NCI-H146 (cell line): ENCODE measurements around the gene ZBP1.

Source experiments
- DNase-seq: peaks from one replicate; lab custom pipeline; 2025; lab: John Stamatoyannopoulos, UW

The ZBP1 gene, protein sequence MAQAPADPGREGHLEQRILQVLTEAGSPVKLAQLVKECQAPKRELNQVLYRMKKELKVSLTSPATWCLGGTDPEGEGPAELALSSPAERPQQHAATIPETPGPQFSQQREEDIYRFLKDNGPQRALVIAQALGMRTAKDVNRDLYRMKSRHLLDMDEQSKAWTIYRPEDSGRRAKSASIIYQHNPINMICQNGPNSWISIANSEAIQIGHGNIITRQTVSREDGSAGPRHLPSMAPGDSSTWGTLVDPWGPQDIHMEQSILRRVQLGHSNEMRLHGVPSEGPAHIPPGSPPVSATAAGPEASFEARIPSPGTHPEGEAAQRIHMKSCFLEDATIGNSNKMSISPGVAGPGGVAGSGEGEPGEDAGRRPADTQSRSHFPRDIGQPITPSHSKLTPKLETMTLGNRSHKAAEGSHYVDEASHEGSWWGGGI

DNA sequence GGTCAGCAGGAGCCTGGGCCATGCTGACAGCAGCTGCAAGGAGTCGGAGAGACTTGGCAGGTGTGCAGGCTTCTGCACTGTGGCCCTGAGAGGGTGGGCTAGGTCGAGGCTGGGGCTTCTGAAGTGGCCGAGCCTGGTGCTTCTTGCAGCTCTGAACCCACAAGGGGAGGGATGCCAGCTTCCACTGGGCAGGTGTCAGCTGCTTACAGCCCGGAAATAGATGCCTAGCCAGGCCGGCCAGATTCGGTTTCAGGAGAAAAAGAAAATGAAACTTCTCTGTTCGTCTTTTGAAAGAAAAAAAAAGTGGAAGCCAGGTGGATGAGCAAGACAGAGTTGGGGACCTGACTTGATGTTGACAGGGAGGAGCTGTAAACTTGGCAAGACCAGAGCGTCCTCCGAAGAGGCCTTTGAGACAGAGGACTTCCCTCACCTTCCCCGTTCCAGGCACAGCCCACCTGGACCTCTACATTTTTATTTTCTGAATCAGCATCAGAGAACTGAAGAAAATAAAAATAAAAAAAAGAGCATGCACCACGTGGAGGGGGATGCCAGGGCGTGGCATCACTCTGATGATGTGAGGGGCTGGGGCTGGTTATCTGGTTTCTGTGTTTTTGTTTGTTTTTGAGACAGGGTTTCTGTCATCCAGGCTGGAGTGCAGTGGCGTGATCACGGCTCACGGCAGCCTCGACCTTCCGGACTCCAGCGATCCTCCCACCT is at the start of gene ZBP1:
ZBP1 (minus strand) TSS at position 153 of the 717 bp plus-strand sequence; CDS start at position 22, 131 bp downstream.
- DNase-seq = no peak

DNA sequence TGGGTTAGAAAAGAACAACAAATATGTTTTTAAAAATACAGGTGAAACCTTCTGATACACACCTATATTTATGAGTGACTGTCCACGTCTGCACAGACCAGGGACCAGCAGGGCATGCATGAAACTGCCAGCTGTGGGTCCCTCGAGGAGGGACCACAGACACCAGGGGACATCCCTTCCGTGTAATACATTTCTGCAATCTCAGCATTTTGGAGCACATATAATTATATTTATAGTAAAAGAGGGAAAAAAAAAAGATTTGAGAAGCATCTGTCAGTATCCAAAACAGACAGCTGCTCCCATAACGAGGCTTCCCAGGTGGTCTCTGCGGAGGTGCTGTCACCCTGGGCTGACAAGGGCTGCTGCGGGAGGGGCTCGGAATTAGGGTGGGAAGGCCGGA is 49.4 kb upstream of the ZBP1 start:
- no peak for DNase-seq

DNA sequence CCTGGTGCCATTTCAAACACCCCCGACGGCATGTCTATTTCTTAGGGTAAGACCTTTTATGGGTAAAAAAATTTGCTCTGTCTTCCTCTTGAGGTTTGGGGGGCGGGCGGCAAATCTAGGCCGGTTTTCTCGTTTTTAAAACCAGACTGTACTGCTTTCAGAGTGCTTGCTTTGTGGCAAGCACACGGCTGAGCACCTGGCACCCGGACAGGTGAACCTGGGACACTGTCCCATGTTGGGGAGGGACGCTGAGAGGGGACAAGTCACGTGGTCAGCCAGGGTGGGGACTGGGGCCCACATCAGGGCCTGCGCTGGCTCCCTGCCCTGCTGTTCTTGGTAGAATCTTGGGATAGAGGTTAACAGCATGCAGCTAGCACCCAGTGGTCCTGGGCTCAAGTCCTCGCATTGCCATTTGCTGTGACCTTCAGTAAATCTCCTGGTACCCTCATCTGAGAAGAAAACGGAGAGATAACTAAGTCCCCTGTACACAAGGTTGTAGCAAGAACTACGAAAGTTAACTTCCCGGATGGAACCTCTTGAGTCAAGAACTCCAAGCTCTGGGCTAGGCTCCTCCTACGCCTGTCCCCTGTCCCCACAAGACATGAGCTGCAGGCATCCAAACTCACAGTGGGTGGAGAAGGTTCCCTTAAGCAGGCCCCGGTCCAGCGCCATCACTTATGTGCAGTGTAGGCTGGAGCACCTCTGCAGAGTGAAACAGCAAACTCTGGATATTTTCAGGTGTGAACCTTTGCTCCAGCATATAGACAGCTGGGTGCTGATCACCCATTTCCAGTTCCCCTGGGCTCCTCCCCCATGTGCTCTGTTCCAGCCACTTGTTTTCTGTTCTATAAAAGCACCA is 47.9 kb upstream of the ZBP1 start:
- DNase-seq = no peak

DNA sequence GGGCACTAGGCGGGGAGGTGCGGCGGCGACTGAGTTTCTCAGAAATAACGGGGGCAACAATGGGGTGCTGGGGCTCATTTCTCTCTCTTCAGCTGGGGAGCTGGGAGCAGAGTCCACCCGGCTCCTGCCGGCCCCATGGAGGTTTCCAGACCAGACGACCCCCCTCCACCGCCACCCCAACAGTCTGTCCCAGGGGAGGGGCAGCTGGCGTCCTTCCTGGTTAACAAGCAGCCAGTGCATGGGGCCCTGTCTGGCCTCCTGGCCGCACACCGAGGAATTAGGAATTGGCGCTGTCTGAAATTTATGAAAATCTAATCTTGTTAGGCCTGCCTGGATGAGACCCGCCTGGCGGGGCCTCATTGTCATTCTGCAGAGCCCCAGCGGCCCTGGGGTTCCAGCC is 47.2 kb upstream of the ZBP1 start:
- no peak for DNase-seq

DNA sequence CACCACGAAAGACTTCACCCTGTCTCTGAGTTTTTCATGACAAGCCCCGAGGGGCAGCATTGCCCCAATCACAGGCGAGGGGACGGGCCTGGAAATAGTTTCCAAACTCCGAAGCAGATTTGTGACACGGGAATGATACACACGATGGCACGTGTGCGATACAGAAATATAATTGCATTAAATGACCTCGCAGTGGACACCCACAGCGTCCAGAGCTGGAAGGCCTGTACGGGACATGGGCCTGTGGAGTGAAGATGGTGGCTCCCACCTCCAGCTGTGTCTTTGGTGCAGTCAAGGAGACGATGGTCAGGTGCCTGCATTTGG is 46.6 kb upstream of the ZBP1 start:
- no peak for DNase-seq

DNA sequence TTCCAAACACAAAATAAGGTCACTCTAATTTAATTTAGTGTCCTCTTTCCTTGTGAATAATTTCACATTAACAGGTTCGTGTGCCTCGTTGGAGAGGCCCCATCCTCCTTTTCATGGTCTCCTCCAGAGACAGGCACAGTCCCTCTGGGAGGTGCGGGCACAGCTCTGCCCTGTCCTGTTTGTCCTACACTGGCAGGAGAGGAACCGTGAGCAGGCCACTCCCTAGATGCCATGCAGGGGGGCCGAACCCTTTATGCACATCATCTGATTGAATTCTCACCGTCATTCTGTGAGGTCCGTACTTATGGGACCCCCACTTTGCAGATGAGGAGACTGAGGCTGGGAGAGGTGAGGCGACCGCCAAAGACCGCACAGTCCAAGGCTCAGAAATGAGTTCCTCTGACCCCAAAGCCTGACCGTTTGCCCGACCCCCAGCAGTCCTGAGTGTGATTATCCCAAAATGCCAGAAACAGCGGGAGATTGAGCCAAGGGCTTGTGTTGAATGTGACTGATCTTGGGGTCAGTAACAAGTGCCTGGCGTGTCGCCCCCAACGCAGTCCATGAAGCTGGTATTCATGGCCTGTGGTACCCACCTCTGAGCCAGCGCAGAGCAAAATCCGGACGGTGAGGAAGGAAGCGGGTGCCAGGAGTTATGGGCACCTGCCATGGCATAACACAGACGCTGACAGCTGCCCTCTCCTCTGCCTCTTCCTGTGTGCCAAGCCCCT is 46.0 kb upstream of the ZBP1 start:
- no peak for DNase-seq

DNA sequence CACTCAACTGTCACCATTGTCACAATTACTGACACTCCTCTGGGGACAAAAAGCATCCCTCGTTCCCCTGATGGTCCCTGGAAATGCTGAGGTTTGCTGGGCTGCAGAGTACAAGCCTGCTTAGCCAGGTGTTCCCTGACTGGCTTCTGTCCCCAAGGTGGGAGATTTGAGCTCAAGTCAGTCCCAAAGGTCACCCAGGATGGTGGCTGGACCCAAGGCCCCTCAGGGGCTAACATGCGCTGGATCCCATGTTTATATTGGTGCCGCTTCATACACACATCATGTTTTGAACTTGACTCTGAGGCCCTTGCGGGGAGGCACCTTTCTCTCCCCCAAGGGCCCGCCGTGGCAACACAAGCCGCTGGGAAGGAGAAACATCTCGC is 45.4 kb upstream of the ZBP1 start:
- no peak for DNase-seq

DNA sequence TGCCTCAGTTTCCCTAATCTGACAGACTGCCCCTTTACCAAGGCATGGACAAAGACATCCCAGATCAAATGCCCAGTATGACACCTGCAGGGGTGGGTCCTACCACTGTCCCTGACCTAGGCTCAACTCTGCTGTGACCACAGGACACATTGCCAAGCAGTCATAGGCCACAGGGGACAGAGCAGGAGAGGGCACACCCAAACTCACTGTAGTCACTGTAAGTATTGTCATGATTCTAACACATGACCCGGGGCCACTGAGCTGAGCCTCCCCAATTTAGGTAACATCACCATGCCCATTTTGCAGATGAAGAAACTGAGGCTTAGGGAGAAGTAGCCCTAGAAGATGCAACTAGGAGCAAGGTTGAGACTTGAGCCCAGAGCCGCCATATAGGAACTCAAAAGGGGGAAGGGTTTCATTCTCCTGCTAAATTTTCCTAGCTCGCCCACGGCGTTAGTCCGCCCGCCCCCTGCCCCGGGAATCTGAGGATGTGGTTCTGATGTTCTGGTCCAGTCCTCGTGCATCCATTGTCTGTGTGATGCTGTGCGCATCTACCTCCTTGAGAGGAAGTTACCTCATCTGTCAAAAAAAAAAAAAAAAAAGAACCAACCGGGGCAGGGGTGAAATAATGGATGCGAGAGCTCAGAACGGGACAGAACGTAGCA is 44.8 kb upstream of the ZBP1 start:
- no peak for DNase-seq

DNA sequence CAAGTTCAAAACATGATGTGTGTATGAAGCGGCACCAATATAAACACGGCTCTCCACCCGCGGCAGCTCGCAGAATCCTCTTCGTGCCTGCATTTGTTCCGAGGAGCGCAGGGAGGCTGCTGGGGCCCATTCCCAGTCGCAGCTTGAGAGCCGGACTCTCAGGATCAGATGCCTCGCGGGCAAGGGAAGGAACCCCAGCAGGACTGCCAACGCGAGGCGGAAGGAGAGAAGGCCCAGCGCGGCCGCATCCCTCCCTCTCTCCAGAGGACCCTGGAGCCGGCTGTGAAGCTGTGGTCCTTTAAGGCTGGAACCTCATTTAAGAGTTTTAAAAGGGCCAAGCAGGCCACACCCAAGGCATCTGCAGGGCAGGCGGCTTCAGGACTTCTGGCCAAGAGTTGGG is 44.2 kb upstream of the ZBP1 start:
- DNase-seq = no peak

DNA sequence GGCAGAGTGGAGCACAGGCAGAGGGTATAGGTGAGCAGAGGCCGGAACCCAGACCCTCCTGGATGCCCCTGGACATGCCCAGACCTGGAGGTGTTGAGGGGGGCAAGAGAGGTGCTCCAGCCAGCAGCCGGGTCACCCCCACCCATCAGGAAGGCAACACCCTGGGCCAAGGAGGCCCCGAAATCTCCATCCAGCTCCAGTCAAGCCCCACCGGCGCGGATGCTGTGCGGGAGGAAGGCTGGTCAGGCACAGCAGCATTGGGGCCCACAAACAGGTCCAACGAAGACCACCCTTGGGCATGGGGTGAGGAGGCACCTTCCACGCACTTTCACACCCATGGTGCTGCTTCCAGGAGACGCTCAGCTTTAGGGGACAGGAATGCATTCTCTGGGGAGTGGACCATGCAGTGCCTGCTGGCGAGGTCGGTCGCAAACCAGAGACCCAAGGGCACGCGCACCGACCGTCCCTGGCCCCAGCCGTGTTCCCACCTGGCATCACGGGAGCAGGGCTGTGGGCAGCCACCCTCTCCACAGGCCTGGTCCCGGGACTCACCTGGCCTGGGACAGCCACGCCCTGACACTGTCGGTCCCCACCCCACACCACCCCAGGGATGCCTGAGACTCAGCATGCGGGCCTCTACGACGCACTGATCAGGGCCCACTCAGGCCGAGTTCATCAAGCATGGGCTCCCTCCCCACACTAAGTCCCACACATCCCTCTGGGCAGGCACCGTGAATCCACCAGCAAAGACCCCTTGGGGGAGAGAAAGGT is 43.6 kb upstream of the ZBP1 start:
- DNase-seq = no peak

DNA sequence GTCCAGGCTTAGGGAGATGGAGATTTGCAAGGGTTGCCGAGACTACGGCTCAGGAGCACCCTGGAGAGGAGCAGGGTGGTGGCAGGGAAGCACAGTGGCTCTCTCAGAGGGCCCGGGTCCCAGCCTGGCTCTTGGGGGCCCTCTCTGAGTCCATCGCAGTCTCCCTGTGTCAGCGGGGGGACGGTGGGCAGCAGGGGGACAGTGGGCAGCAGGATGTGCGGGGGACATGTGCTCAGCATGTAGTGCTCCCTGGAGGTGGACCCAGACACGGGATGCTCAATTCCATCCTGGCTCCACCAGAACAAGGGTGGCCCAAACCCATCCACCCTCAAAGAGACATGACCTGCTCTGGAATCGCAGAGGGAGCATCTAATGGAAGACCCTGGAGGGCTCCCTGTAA is 43.0 kb upstream of the ZBP1 start:
- no peak for DNase-seq

DNA sequence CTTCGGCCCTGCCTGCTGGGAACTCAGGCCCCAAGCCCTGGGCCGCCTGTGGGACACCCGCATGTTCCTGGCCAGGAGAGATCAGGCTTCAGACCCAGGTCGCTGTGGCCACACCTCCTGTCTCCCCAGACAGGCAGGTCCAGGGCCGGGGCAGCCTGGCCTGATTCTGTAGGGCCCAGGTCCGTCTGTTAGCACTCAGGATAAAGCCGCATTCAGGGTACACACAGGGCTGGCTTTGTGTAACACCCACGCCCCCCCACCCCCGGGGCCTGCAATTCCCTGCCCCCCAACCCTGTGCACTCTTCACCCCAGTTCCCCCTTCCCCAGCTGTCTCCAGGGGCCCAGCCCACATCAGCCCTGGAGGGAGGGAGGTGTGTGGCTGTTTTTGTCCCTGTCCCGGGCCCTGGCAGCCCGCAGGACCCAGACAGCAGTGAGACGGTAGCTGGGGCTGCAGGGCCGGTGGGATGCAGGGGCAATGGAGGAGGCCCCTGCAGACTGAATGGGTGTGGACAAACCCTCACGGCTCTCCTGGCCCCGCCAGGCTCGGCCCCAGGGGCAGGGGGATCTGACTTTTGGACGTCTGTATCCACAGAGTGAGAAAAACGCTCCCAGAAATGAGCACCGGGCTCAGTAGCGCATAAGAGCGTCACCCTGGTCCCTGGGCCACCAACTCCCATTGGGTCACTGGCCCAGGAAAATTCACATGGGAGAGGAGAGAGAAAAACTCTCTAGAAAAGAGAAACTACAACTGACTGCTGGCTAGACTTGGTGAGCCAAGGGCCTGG is 42.4 kb upstream of the ZBP1 start:
- no peak for DNase-seq

DNA sequence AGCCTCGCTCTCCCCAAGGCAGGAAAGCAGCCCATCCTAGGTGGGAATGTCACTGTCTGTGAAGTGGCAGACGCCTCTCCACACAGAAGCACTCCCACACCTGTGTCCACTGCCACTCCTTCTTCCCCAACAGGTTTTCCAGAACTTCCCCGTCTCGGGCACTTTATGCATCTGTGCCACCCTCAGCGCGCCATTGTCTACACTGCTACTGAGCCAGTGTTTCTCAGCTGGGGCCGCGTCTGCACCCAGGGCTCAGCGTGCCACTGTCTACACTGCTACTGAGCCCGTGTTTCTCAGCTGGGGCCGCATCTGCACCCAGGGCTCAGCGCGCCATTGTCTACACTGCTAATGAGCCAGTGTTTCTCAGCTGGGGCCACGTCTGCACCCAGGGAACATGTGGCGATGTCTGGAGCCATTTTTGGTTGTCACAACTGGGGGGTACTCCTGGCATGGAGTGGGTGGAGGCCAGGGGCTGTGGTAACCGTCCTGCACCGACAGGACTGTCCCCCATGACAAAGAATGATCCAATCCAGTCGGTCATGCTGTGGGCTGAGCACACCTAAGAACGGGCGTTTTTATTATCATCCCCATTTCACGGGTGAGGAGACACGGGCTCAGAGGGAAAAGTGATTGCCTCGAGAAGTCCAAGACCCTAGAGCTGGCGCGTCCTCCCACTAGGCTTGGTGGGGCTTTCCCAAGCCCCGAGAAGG is 41.7 kb upstream of the ZBP1 start:
- DNase-seq = no peak

DNA sequence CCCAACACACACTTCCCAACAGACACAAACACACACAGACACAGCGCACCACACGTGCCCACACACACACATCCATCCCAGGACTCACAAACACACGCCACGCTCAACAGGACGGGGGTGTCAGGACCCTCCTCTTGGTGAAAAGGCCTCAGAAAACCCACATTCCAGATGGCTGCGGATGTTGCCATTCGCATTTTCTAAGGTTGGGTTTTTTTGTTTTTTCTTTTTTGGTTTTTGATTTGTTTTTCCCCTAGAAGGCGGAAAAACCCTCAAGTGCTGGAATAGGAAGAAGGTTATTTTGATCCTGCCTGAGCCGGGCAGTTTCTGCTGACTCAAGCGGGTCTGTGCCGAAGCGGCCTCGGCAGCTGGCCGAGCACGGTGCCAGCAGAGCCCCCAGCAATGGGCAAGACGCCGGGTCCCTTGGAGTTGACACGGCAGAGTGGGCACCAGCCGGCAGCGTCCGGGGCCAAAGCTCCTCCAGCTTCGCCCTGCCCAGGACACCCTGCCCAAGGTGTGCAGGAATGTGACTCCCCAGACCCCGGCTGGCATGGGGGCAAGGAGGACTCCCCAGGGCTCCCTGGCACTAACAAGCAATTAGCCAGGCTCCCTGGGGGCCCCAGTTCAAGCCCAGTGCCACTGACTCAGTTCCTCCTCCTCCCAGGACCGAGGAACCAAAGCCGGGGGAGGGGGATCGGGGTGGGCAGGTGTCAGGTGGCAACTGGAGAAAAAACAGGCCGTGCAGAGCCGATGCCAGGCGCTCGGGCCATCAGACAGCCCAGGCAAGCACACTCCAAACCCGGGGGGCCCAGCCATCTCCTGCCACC is 40.9 kb upstream of the ZBP1 start:
- DNase-seq = no peak

DNA sequence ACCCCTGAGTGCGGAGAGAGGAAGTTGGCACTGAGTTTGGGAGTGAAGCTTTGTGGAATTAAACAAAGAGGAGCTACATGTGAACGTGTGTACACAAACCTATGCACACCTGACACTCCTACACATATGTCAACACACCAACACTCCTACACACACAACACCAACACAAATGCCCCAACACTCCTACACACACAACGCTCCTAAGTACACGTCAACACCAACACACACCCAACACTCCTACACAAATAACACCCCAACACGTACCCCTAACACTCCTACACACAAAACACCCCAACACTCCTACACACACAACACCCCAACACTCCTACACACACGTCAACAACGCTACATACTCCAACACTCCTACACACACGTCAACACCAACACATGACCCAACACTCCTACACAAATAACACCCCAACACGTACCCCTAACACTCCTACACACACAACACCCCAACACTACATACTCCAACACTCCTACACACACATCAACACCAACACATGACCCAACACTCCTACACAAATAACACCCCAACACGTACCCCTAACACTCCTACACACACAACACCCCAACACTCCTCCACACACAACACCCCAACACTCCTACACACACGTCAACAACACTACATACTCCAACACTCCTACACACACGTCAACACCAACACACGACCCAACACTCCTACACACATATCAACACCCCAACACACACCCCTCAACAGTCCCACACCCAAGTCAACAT is 40.1 kb upstream of the ZBP1 start:
- no peak for DNase-seq

DNA sequence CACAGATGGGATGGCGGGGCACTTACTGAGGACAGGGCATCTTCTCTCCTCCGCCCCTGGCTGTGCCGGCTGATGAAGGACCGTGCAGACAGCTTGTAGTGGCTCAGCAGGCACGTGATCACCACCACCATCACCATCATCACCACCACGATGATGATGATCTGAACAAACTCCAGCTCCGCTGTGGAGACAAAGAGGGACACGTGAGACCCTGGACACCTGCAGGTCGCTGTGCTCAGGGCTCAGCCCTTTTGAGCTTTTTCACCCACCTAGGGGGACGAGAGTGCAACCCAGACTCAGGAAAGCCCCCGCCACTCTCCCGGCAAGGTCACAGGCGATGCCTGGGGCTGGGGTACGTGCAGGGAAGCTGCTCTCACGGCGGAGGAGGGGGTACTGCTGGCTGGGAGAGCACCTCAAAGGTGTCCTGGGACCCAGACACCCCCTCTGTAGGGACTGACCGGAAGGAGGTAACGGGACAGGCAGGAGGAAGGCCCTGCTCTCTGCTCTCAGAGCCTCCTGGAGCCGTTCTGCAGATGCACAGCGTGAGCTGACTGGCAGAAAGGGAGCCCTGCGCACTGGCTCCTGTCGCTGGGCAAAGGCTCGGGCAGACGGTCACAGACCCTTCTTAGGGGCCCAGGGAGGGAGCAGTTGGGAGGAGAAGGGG is 39.4 kb upstream of the ZBP1 start:
- DNase-seq = no peak

DNA sequence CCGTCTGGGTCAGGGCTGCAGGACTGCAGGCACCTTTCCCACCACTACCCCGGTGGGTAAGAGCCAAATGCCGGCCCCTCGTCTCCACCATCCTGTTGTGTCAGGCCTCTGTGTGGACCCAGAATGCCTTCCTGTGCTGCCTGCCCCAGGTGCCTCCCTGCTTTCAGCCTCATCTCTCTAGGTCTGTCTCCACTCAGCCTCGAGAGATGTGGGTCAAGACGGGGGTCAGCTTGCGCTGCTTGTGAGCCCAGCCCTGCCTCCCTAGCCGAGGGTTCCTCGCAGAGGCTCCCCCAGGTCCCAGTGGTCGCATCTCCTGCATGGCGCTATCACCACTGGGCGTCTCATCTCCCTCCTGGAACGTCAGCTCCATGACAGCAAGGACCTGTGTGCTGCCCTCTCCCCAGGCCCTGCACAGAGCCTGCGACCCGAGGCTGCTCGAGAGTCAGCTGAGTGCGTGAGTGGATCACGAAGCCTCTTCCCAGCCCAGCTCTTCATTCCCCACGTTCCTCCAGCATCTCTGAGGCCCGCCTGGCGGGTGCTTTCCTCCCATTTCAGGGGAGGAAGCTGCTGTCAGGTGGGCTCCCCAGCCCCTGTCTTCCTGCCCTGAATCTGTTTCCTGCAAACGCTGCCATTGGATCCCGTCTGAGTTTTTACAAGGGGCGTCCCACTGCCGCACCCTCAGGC is 38.7 kb upstream of the ZBP1 start:
- no peak for DNase-seq
